Hepatocyte (in vitro differentiated cells): Measurements from ENCODE around the gene ZDHHC14. TPM values are rescaled to one million over a fixed set of nuclear protein-coding genes. Genes with fewer than 3 reads are reported as not detected.

Experiments
- DNase-seq: peaks from one replicate; pipeline ENCODE4 v3.0.0-alpha.2; 2016; ENCODE audit warnings: low spot score
- H2AFZ ChIP-seq: fragments of 200-600 bp; sonication (generic); 2 replicates; pipeline ENCODE4 v1.6.0; 2016; ENCODE audit warnings: antibody characterized with exemption, mild to moderate bottlenecking
- H3K27ac ChIP-seq: fragments of 200-600 bp; sonication (generic); 2 replicates; pipeline ENCODE4 v1.5.1; 2016; ENCODE audit warnings: mild to moderate bottlenecking
- H3K27me3 ChIP-seq: fragments of 200-600 bp; sonication (generic); 2 replicates; pipeline ENCODE4 v1.6.1; 2016
- H3K36me3 ChIP-seq: fragments of 200-600 bp; sonication (generic); replicated peaks from 2 replicates; pipeline ENCODE4 v1.5.1; 2016; ENCODE audit warnings: low read depth; ENCODE audit not compliant: insufficient read depth
- H3K4me1 ChIP-seq: fragments of 200-600 bp; sonication (generic); 2 replicates; pipeline ENCODE4 v1.5.1; 2016; ENCODE audit warnings: mild to moderate bottlenecking, moderate library complexity; ENCODE audit not compliant: insufficient read depth
- H3K4me2 ChIP-seq: fragments of 200-600 bp; sonication (generic); 2 replicates; pipeline ENCODE4 v1.6.0; 2016
- H3K4me3 ChIP-seq: fragments of 200-600 bp; sonication (generic); 2 replicates; pipeline ENCODE4 v1.5.1; 2016; ENCODE audit warnings: mild to moderate bottlenecking
- H3K79me2 ChIP-seq: fragments of 200-600 bp; sonication (generic); 2 replicates; pipeline ENCODE4 v1.6.0; 2017; ENCODE audit warnings: mild to moderate bottlenecking
- H3K9me2 ChIP-seq: fragments of 200-600 bp; sonication (generic); replicated peaks from 2 replicates; pipeline ENCODE4 v1.6.0; 2017; ENCODE audit warnings: mild to moderate bottlenecking; ENCODE audit not compliant: insufficient read depth
- H3K9me3 ChIP-seq: fragments of 200-600 bp; sonication (generic); 2 replicates; pipeline ENCODE4 v1.5.1; 2016; ENCODE audit warnings: low read depth, mild to moderate bottlenecking
- H4K20me1 ChIP-seq: fragments of 200-600 bp; sonication (generic); 2 replicates; pipeline ENCODE4 v1.6.0; 2016; ENCODE audit warnings: mild to moderate bottlenecking; ENCODE audit not compliant: insufficient read depth, poor library complexity, severe bottlenecking
- CTCF ChIP-seq: fragments of 200-600 bp; sonication (generic); IDR thresholded peaks from 2 replicates; pipeline ENCODE4 v1.5.1; 2016; ENCODE audit warnings: antibody characterized with exemption, mild to moderate bottlenecking; ENCODE audit not compliant: poor library complexity
- EZH2 ChIP-seq: fragments of 200-600 bp; sonication (generic); IDR thresholded peaks from 2 replicates; pipeline ENCODE4 v1.6.1; 2016; ENCODE audit warnings: antibody characterized with exemption, mild to moderate bottlenecking, borderline replicate concordance
- EZH2phosphoT487 ChIP-seq: fragments of 200-600 bp; sonication (generic); IDR thresholded peaks from one replicate; pipeline ENCODE4 v1.6.1; 2018; ENCODE audit warnings: antibody characterized with exemption, mild to moderate bottlenecking, low read depth, moderate library complexity; ENCODE audit not compliant: unreplicated experiment, severe bottlenecking
- WGBS: methylation state at CpG from one replicate; pipeline ENCODE4 v1.1.6; 2016; ENCODE audit warnings: low lambda C conversion rate; ENCODE audit errors: missing lambda C conversion rate; 5-methylcytosine and 5-hydroxymethylcytosine counted together
- polyA plus RNA-seq: library from polyadenylated mRNA; unstranded; fragments of >200 nt; fragmentation: Nextera tagmentation; extraction: Ambion mirVana; gene quantifications from 2 replicates; pipeline ENCODE4 v1.2.1, GENCODE V29; 2016
- total RNA-seq: library from RNA; depleted of rRNA; stranded (reverse); fragments of >200 nt; gene quantifications from 2 replicates; pipeline ENCODE4 v1.2.3, GENCODE V29; 2014

Gene ZDHHC14
- total and polyA plus RNA-seq, 2 experiments from 2014 or later, result 11.8 to 25.2 TPM

DNA sequence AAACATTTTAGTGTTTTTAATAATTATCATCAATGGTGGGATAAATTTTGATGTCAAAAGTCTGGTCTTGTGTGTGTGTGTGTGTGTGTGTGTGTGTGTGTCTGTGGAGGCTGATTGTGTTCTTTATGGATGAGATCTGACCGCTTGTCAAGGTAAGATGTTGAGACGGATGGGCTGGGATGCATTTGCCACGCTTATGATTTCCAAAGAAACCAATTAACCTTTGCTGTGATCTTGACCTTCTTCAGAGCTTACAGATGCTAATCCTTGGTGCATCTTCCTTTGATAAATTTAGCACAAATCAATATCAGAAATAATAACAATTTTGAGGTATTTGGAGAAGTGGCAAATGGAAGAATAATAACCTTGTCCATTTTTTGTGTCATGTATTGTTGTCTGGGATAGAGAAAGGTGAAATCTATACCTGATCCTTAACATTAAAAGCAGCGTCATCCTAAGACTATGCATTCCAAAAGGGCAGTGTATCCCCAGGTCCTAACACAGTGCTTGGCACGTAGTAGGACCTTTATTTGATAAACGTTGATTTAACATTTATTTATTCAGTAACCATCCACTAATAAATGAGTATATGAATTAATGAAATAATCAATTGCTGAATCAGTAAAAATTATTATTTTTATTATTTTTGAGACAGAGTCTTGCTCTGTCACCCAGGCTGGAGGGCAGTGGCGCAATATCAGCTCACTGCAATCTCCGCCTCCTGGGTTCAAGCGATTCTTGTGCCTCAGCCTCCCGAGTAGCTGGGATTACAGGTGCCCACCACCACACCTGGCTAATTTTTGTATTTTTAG lies 70.1 kb downstream of the ZDHHC14 start:
- Histone ChIP-seq H3K4me1 (peaks cover 7% of the 10 kb centered on the region), H4K20me1 (no peaks in the 10 kb centered on the region), H2AFZ (no peak overlapping the region), H3K27ac (peak overlapping the region; percentile 64), H3K9me3 (no peaks in the 10 kb centered on the region), H3K9me2 (no peaks in the 10 kb centered on the region), H3K27me3 (no peaks in the 10 kb centered on the region), H3K4me3 (no peak overlapping the region), H3K79me2 (no peaks in the 10 kb centered on the region), H3K4me2 (peak overlapping the region; percentile 67), H3K36me3 (no peaks in the 10 kb centered on the region)
- 92% methylated on average over 10 of the region's 10 CpGs for WGBS
- TF ChIP-seq CTCF (no peak), EZH2phosphoT487 (no peak), EZH2 (no peak)
- no peak for DNase-seq

DNA sequence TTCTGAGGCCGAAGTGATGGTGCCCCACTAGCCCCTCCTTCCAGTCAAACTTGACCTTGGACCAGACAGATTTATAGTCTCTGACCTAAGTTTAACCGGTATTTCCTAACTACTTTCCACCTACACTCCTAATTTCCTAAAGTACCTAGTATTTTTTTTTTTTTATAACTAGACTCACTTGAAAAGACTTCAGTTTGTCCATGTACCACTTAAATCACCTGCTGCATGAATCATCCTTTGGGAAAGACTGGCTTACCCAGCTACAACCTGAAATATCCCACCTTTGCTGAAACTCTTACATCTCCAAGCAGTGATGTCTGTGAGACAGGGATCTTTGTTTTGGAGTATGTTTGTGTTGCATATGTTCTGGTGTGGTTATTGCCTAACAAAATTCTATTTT lies 71.1 kb downstream of the ZDHHC14 start:
- H3K9me3 ChIP-seq, result no peaks in the 10 kb centered on the region
- H3K4me3 ChIP-seq, result no peak overlapping the region
- H3K79me2 ChIP-seq, result no peaks in the 10 kb centered on the region
- peak overlapping the region; percentile 38 for H3K27ac ChIP-seq
- no peak for DNase-seq
- peaks cover 7% of the 10 kb centered on the region for H3K4me1 ChIP-seq
- TF ChIP-seq EZH2phosphoT487 (no peak), CTCF (no peak)
- WGBS, result 47% methylated on average over 2 of the region's 2 CpGs
- no peak overlapping the region for H2AFZ ChIP-seq
- no peak overlapping the region for H3K4me2 ChIP-seq
- H3K9me2 ChIP-seq, result no peaks in the 10 kb centered on the region
- no peaks in the 10 kb centered on the region for H3K27me3 ChIP-seq
- H3K36me3 ChIP-seq, result no peaks in the 10 kb centered on the region
- H4K20me1 ChIP-seq, result no peaks in the 10 kb centered on the region

GRCh38 chr6:157453131-157453530 lies 72.1 kb downstream of the ZDHHC14 start:
- H3K36me3 ChIP-seq, result no peaks in the 10 kb centered on the region
- 90% methylated on average over 4 of the region's 4 CpGs for WGBS

More at GRCh38 chr6:157453131-157453530, 72.1 kb downstream of the ZDHHC14 start:
- Histone ChIP-seq H3K9me2 (no peaks in the 10 kb centered on the region), H4K20me1 (no peaks in the 10 kb centered on the region), H3K9me3 (no peaks in the 10 kb centered on the region), H3K4me2 (no peak overlapping the region), H3K27ac (peak overlapping the region; percentile 34), H2AFZ (no peak overlapping the region), H3K79me2 (peaks cover 7% of the 10 kb centered on the region), H3K27me3 (no peaks in the 10 kb centered on the region), H3K4me3 (no peak overlapping the region), H3K4me1 (peaks cover 7% of the 10 kb centered on the region)
- DNase-seq, result no peak
- TF ChIP-seq CTCF, result no peak
- no peak for TF ChIP-seq EZH2phosphoT487
- no peak for TF ChIP-seq EZH2
